ENCODE data around the gene PGRMC2.
"Not testable (repeated sequence)": the region's sequence is repeated elsewhere in the genome, so short reads cannot be mapped to it uniquely, and the experiment has no call there.

The PGRMC2 gene

GRCh38 chr4:128265550-128265949 lies 22.1 kb downstream of the PGRMC2 start:
- DNase-seq, result not testable (repeated sequence)

- not testable (repeated sequence) for DNase-seq
These were observed 27.7 kb downstream of the PGRMC2 start for GRCh38 chr4:128259889-128260288.

- not testable (repeated sequence) for DNase-seq
These were observed 29.4 kb downstream of the PGRMC2 start for GRCh38 chr4:128258166-128258565.

- DNase-seq, result no peak
These were observed 31.1 kb downstream of the PGRMC2 start for GRCh38 chr4:128256539-128256938.

GRCh38 chr4:128255906-128256305 lies 31.7 kb downstream of the PGRMC2 start:
- DNase-seq, result no peak

GRCh38 chr4:128249787-128250668 lies 37.6 kb downstream of the PGRMC2 start:
- DNase-seq, result no peak

- DNase-seq, result no peak
These were observed 39.7 kb downstream of the PGRMC2 start for GRCh38 chr4:128247906-128248305.

GRCh38 chr4:128245391-128245790 lies 42.2 kb downstream of the PGRMC2 start:
- not testable (repeated sequence) for DNase-seq

GRCh38 chr4:128244379-128244778 lies 43.2 kb downstream of the PGRMC2 start:
- DNase-seq, result no peak

- DNase-seq, result no peak
These were observed 45.0 kb downstream of the PGRMC2 start for GRCh38 chr4:128242601-128243000.

- DNase-seq, result no peak
These were observed 45.6 kb downstream of the PGRMC2 start for GRCh38 chr4:128241981-128242380.

- no peak for DNase-seq
These were observed 46.1 kb downstream of the PGRMC2 start for GRCh38 chr4:128241425-128241913.

- DNase-seq, result no peak
These were observed 46.6 kb downstream of the PGRMC2 start for GRCh38 chr4:128241019-128241418.

GRCh38 chr4:128234836-128235235 lies 52.8 kb downstream of the PGRMC2 start:
- DNase-seq, result no peak

GRCh38 chr4:128232719-128233118 lies 54.9 kb downstream of the PGRMC2 start:
- DNase-seq, result no peak

- DNase-seq, result no peak
These were observed 58.5 kb downstream of the PGRMC2 start for GRCh38 chr4:128228845-128229795.

- DNase-seq, result no peak
These were observed 59.5 kb downstream of the PGRMC2 start for GRCh38 chr4:128227991-128228571.

- DNase-seq, result no peak
These were observed 62.5 kb downstream of the PGRMC2 start for GRCh38 chr4:128225148-128225547.

GRCh38 chr4:128221586-128221985 lies 66.0 kb downstream of the PGRMC2 start:
- no peak for DNase-seq

- no peak for DNase-seq
These were observed 67.1 kb downstream of the PGRMC2 start for GRCh38 chr4:128220286-128221235.
